Omental fat pad (tissue), 4 donors: ENCODE data around the gene DCAF5. TPM values are rescaled to one million over a fixed set of nuclear protein-coding genes. Genes with fewer than 3 reads are reported as not detected.

Experiments
- ATAC-seq: fragments of 150-250 bp; one replicate; pipeline ENCODE4 v1.9.1; 2016; ENCODE audit warnings: mild to moderate bottlenecking, moderate library complexity; ENCODE audit not compliant: low FRiP score
- DNase-seq: peaks from one replicate; pipeline ENCODE4 v3.0.0-alpha.2; 2019; ENCODE audit warnings: low spot score
- total RNA-seq, 4 donors: library from RNA; depleted of rRNA; stranded (reverse); fragments of >200 nt; gene quantifications; one replicate each; pipeline ENCODE4 v1.1.0, GENCODE V29; 2016
- TF ChIP-seq, protein P1 (sequence below), 3 donors: fragments of 450-650 bp; IDR thresholded peaks; one replicate each; pipeline ENCODE4 v1.5.1; 2016 to 2017; ENCODE audit warnings: antibody characterized with exemption in 3 of 3, mild to moderate bottlenecking in 3 of 3, moderate library complexity in 2 of 3

The DCAF5 gene
- total RNA-seq, 4 donors from 2014 or later, result 30.4 to 58.1 (median 38.0) TPM

- DNase-seq (no peak), ATAC-seq (no peak)
- TF ChIP-seq, protein P1, sequence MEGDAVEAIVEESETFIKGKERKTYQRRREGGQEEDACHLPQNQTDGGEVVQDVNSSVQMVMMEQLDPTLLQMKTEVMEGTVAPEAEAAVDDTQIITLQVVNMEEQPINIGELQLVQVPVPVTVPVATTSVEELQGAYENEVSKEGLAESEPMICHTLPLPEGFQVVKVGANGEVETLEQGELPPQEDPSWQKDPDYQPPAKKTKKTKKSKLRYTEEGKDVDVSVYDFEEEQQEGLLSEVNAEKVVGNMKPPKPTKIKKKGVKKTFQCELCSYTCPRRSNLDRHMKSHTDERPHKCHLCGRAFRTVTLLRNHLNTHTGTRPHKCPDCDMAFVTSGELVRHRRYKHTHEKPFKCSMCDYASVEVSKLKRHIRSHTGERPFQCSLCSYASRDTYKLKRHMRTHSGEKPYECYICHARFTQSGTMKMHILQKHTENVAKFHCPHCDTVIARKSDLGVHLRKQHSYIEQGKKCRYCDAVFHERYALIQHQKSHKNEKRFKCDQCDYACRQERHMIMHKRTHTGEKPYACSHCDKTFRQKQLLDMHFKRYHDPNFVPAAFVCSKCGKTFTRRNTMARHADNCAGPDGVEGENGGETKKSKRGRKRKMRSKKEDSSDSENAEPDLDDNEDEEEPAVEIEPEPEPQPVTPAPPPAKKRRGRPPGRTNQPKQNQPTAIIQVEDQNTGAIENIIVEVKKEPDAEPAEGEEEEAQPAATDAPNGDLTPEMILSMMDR (IDR thresholded peaks at IDR 0.05), result no peak
Measured at GRCh38 chr14:69010648-69011047, 142.3 kb downstream of the DCAF5 start.

DNA sequence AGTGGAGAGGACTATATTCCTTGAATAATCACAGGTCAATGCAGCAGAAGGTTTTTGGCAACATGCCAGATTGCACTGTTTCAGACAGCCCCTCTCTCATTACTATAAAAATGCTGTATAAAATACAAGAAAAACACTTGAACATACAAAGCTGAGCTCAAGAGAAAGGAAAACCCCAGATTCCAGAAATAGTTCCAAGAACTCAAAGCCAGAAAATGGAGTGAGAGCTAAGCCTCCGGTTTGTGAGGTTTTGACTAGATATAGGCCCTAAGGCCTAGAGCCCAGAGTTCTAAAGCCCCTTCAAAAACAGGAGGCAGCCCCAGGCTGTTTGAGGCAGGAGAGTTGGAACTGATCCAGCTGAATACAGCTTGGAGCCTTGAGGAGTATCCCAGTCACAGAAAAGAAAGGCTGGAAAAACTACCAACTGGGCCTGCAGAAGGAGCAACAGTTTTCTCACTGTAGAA lies 144.5 kb downstream of the DCAF5 start:
- no peak for ATAC-seq
- no peak for DNase-seq

DNA sequence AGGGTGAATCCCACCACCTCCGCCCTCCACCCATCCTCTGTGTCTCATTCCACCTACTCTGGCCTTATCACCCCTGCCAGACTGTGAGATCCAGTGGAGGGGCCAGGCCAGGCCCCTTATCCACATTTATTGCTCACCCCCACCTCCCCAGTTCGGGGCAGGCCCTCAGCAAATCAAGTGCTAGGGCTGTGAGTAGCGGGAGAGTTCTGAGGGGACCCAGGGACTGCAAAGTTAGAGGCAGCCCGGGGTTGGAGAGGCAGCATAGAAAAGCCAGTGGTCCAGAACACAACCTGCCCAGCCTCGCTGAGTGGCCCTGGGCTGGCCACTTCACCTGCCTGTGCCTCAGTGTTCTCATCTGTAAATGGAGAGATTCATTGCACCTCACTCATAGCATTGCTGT lies 146.6 kb downstream of the DCAF5 start:
- no peak for ATAC-seq
- TF ChIP-seq, protein P1 (IDR thresholded peaks at IDR 0.05), result no peak
- no peak for DNase-seq

More for the DNA sequence above, 144.5 kb downstream of the DCAF5 start:
- TF ChIP-seq, protein P1 (IDR thresholded peaks at IDR 0.05), result no peak

GRCh38 chr14:69005432-69006148 lies 147.3 kb downstream of the DCAF5 start:
- peak; percentile 89 for ATAC-seq
- TF ChIP-seq, protein P1 (IDR thresholded peaks at IDR 0.05), result no peak
- peak; percentile 56 for DNase-seq

- no peak for DNase-seq
- TF ChIP-seq, protein P1 (IDR thresholded peaks at IDR 0.05), result no peak
- peak; percentile 27 for ATAC-seq
Measured at GRCh38 chr14:69004731-69005431, 148.0 kb downstream of the DCAF5 start.

DNA sequence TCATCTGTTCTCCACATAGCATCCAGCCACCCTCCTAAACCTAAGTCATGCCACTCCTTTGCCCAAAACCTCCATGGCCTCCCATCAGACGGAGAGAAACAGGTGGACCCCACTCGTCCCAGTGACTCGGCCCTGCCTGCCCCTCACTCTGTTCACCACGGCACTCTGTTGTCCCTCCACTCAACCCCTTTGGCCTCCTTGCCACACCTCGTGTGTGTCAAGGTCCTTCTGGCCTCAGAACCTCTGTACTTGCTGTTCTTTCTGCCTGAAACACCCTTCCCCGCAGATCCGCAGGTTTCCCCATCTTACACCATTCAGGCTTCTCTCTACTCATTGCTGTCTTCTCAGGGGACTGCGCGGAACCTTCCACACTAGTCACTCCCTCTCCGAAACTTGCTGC lies 149.3 kb downstream of the DCAF5 start:
- ATAC-seq, result no peak
- no peak for DNase-seq

More for the DNA sequence above, 149.3 kb downstream of the DCAF5 start:
- TF ChIP-seq, protein P1 (IDR thresholded peaks at IDR 0.05), result no peak
